Measurements from ENCODE around the gene ACACA.

The ACACA gene

DNA sequence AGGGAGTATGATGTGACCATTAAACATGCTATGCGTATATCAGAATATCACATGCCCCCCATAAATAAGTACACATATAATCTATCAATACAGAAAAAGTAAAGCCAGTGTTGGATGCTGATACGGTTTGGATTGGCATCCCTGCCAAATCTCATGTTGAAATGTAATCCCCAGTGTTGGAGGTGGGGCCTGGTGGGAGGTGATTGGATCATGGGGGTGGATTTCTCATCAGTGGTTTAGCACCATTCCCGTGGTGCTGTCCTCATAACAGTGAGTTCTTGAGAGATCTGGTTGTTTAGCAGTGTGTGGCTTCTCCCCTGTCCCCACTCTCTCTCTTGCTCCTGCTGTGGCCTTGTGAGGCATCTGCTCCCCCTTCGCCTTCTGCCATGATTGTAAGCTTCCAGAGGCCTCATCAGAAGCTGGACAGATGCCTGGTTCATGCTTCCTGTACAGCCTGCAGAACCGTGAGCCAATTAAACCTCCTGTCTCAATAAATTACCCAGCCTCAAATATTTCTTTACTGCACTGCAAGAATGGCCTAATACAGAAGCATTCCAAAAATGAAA is 369.0 kb downstream of the ACACA start:
- no peak for TF ChIP-seq CTCF (IDR thresholded peaks at IDR 0.05; ENCODE audit: insufficient read depth, low read length, missing control alignments)
- ChIA-PET CTCF (interaction anchor here (1.4 to 2.4 kb wide), 2 partner anchors 9 to 409 kb away, joined by 3 to 27 read pairs; no protein-coding TSS in a partner anchor), POLR2A (no interaction called here)
- H3K4me3 ChIP-seq (ENCODE audit: low read depth, low read length) = no peak overlapping the region
- DNase-seq (ENCODE audit: low read depth, low spot score) = no peak
